OCI-LY3 (cell line): ENCODE results near the gene CRYL1.

ENCODE experiments used
- CTCF ChIP-seq: fragments of 200-600, 300-600 bp; sonication (generic); IDR thresholded peaks from 2 replicates; pipeline ENCODE4 v1.5.1; 2014; ENCODE audit warnings: antibody characterized with exemption, low read length, low read depth
- EZH2phosphoT487 ChIP-seq: fragments of 200-600 bp; shearing (Covaris generic); IDR thresholded peaks from 2 replicates; pipeline ENCODE4 v1.6.1; 2018; ENCODE audit warnings: antibody characterized with exemption, mixed run types, low read depth

GRCh38 chr13:20399515-20399914 lies 126.1 kb downstream of the CRYL1 start:
- no peak for TF ChIP-seq CTCF
- TF ChIP-seq EZH2phosphoT487, result no peak
